Frontal cortex (tissue), 4 donors: Measurements from ENCODE around the gene VPS50. TPM values are rescaled to one million over a fixed set of nuclear protein-coding genes. Genes with fewer than 3 reads are reported as not detected.

ENCODE experiments used
- DNase-seq, 2 donors: peaks; one replicate each; pipeline ENCODE4 v3.0.0; 2012; ENCODE audit warnings: low spot score in 2 of 2
- FAIRE-seq: peaks from 2 replicates; lab custom pipeline; 2012; peaks lifted over from hg19 to GRCh38; lab: Jason Lieb, UNC
- total RNA-seq: library from RNA; depleted of rRNA; stranded (reverse); fragments of >200 nt; gene quantifications from one replicate; pipeline ENCODE4 v1.2.3, GENCODE V29; 2014
- donor health status: control.
- donor health status: control.
- donor health status: control.

The VPS50 gene
- total RNA-seq, 1 donor from 2014 or later, result 119 TPM

GRCh38 chr7:93235541-93235940 lies 3.4 kb downstream of the VPS50 start:
- FAIRE-seq (no peak), DNase-seq (no peak)

- DNase-seq, result no peak
- no peak for FAIRE-seq
These were observed 6.0 kb downstream of the VPS50 start for GRCh38 chr7:93238131-93238530.

- DNase-seq, result no peak
- no peak for FAIRE-seq
These were observed 6.6 kb downstream of the VPS50 start for GRCh38 chr7:93238748-93239147.

- FAIRE-seq, result no peak
- DNase-seq, result no peak
These were observed 7.7 kb downstream of the VPS50 start for GRCh38 chr7:93239824-93240223.

- FAIRE-seq, result no peak
- no peak for DNase-seq
These were observed 9.9 kb downstream of the VPS50 start for GRCh38 chr7:93242106-93242505.

GRCh38 chr7:93245525-93246432 lies 13.6 kb downstream of the VPS50 start:
- FAIRE-seq (peak; percentile 52), DNase-seq (no peak)

GRCh38 chr7:93249491-93250148 lies 17.5 kb downstream of the VPS50 start:
- DNase-seq (no peak), FAIRE-seq (no peak)

- FAIRE-seq (no peak), DNase-seq (no peak)
These were observed 26.5 kb downstream of the VPS50 start for GRCh38 chr7:93258661-93259060.

- DNase-seq (no peak), FAIRE-seq (no peak)
These were observed 30.4 kb downstream of the VPS50 start for GRCh38 chr7:93262535-93262934.

- no peak for FAIRE-seq
- no peak for DNase-seq
These were observed 33.1 kb downstream of the VPS50 start for GRCh38 chr7:93265220-93265619.

GRCh38 chr7:93279541-93279940 lies 47.4 kb downstream of the VPS50 start:
- no peak for DNase-seq
- FAIRE-seq, result no peak

GRCh38 chr7:93284908-93285307 lies 52.7 kb downstream of the VPS50 start:
- FAIRE-seq (no peak), DNase-seq (no peak)

GRCh38 chr7:93293229-93293628 lies 61.1 kb downstream of the VPS50 start:
- FAIRE-seq (no peak), DNase-seq (no peak)

GRCh38 chr7:93298206-93298605 lies 66.0 kb downstream of the VPS50 start:
- FAIRE-seq (no peak), DNase-seq (no peak)

- FAIRE-seq, result no peak
- no peak for DNase-seq
These were observed 66.5 kb downstream of the VPS50 start for GRCh38 chr7:93298671-93299070.

- FAIRE-seq (no peak), DNase-seq (no peak)
These were observed 69.6 kb downstream of the VPS50 start for GRCh38 chr7:93301736-93302135.

- no peak for FAIRE-seq
- no peak for DNase-seq
These were observed 75.0 kb downstream of the VPS50 start for GRCh38 chr7:93307131-93307660.

- FAIRE-seq, result no peak
- no peak for DNase-seq
These were observed 75.8 kb downstream of the VPS50 start for GRCh38 chr7:93307943-93308342.

- DNase-seq, result no peak
These were observed 78.2 kb downstream of the VPS50 start for GRCh38 chr7:93310346-93310745.

GRCh38 chr7:93314449-93314848 lies 82.3 kb downstream of the VPS50 start:
- no peak for DNase-seq
- no peak for FAIRE-seq

More at GRCh38 chr7:93310346-93310745, 78.2 kb downstream of the VPS50 start:
- FAIRE-seq, result no peak

GRCh38 chr7:93315896-93316295 lies 83.7 kb downstream of the VPS50 start:
- DNase-seq (no peak), FAIRE-seq (no peak)
